ENCODE measurements around the gene CAMKK1.

CAMKK1 gene

DNA sequence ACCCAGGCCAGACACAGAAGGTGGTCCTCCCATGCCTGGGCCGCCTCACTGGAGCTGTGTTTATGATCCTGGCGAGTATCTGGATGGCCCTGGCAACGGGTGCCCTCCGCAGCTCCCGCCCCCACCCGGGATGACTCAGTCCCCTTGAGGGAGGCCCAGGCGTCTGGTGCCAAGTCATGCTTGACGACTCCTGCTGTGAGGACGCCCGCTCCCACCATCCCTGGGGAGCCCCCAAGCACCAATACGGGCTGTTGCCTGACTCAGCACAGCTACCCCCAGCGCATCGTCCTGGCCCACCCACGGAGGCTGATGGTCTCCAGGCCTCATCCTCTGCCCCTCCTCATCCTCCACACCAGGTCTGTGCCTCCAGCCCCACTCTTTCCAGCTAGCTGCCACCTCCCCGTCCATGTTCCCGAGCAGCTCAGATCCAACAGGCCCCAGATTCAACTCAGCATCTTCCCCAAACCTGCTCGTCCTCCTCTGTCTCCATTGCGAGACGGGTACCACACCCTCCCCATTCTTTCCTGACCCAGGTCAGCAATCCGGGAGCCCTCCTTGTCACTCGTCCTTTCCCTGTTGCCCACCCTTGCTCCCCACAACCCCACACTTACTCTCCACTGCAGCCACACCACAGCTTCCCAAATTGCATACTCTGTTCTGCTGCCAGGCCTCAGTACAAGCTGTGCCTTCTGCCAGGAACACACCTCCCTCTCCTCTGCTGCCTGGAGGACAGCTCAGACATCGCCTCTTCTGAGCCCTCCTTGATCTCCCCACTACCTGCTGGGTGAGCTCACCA, 2.6 kb downstream of the CAMKK1 start:
- no peaks in the 10 kb centered on the region for H3F3A ChIP-seq (ENCODE audit: low read depth)
- H3K36me3 ChIP-seq (ENCODE audit: insufficient read depth, low read length): no peaks in the 10 kb centered on the region
- TF ChIP-seq, protein P1, sequence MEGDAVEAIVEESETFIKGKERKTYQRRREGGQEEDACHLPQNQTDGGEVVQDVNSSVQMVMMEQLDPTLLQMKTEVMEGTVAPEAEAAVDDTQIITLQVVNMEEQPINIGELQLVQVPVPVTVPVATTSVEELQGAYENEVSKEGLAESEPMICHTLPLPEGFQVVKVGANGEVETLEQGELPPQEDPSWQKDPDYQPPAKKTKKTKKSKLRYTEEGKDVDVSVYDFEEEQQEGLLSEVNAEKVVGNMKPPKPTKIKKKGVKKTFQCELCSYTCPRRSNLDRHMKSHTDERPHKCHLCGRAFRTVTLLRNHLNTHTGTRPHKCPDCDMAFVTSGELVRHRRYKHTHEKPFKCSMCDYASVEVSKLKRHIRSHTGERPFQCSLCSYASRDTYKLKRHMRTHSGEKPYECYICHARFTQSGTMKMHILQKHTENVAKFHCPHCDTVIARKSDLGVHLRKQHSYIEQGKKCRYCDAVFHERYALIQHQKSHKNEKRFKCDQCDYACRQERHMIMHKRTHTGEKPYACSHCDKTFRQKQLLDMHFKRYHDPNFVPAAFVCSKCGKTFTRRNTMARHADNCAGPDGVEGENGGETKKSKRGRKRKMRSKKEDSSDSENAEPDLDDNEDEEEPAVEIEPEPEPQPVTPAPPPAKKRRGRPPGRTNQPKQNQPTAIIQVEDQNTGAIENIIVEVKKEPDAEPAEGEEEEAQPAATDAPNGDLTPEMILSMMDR (conservative IDR thresholded peaks at IDR 0.05; ENCODE audit: low read length): no peak
- no peak for TF ChIP-seq EZH2phosphoT487 (IDR thresholded peaks at IDR 0.05; ENCODE audit: borderline replicate concordance)
- H3K79me2 ChIP-seq (ENCODE audit: insufficient read depth, low read length): no peaks in the 10 kb centered on the region
- no peaks in the 10 kb centered on the region for H3K27me3 ChIP-seq (ENCODE audit: insufficient read depth, low read length, poor library complexity, severe bottlenecking)
- H4K20me1 ChIP-seq (ENCODE audit: insufficient read depth, low read length, poor library complexity, severe bottlenecking): no peaks in the 10 kb centered on the region
- no peak overlapping the region for H2AFZ ChIP-seq (ENCODE audit: low read length)
- no peaks in the 10 kb centered on the region for H3K9me3 ChIP-seq (ENCODE audit: insufficient read depth, low read depth, low read length)
- H3K4me1 ChIP-seq (ENCODE audit: insufficient read depth, low read length, poor library complexity, severe bottlenecking): peaks cover 21% of the 10 kb centered on the region
- no peaks in the 10 kb centered on the region for H3K9me2 ChIP-seq (replicated peaks; ENCODE audit: low read depth, low read length)
- H3K9ac ChIP-seq (ENCODE audit: low read depth, low read length, poor library complexity, severe bottlenecking): no peak overlapping the region
- no peak overlapping the region for H3K4me2 ChIP-seq (ENCODE audit: low read depth, low read length, poor library complexity, severe bottlenecking)
- no peak overlapping the region for H3K4me3 ChIP-seq (ENCODE audit: low read length, poor library complexity, severe bottlenecking)

DNA sequence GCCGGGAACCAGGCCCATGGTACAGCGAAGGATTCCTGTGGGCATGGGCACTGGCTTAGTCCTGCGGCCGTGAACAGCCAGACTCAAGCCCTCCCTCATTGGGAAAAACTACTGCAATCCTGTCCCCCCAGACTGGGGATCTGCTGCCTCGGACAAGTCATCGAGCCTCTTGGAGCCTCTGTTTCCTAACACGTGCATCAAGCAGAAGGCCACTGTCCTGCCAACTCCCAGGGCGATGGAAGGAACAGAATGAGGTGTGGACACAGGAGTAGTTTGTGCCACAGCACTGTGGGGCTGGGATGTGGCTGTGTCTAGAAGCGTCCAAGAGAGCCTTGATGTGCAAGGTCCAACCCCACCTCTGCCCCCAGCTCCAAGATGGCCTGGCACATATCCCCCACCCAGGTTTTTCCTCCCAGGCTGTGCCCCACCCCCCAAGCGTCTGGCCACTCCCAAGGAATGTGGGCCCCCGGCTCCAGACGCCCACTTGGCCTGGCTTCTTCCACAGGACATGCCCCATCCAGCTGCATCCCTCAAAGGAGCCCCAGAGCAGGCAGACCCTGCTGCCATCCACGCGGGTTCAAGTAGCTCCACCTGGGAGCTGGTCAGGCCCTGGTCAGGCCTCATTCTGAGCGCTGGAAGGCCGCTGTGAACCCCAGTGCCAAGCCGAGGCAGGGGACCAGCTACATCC, 3.4 kb downstream of the CAMKK1 start:
- Histone ChIP-seq H3K79me2 (ENCODE audit: insufficient read depth, low read length) (no peaks in the 10 kb centered on the region), H3K9ac (ENCODE audit: low read depth, low read length, poor library complexity, severe bottlenecking) (no peak overlapping the region), H3K4me3 (ENCODE audit: low read length, poor library complexity, severe bottlenecking) (no peak overlapping the region), H3K9me3 (ENCODE audit: insufficient read depth, low read depth, low read length) (no peaks in the 10 kb centered on the region), H3K4me1 (ENCODE audit: insufficient read depth, low read length, poor library complexity, severe bottlenecking) (peaks cover 21% of the 10 kb centered on the region), H2AFZ (ENCODE audit: low read length) (no peak overlapping the region), H3K4me2 (ENCODE audit: low read depth, low read length, poor library complexity, severe bottlenecking) (no peak overlapping the region), H3F3A (ENCODE audit: low read depth) (no peaks in the 10 kb centered on the region), H3K27me3 (ENCODE audit: insufficient read depth, low read length, poor library complexity, severe bottlenecking) (no peaks in the 10 kb centered on the region), H3K9me2 (replicated peaks; ENCODE audit: low read depth, low read length) (no peaks in the 10 kb centered on the region), H3K36me3 (ENCODE audit: insufficient read depth, low read length) (no peaks in the 10 kb centered on the region), H4K20me1 (ENCODE audit: insufficient read depth, low read length, poor library complexity, severe bottlenecking) (no peaks in the 10 kb centered on the region)
- TF ChIP-seq, protein P1 (conservative IDR thresholded peaks at IDR 0.05; ENCODE audit: low read length): no peak
- no peak for TF ChIP-seq EZH2phosphoT487 (IDR thresholded peaks at IDR 0.05; ENCODE audit: borderline replicate concordance)

DNA sequence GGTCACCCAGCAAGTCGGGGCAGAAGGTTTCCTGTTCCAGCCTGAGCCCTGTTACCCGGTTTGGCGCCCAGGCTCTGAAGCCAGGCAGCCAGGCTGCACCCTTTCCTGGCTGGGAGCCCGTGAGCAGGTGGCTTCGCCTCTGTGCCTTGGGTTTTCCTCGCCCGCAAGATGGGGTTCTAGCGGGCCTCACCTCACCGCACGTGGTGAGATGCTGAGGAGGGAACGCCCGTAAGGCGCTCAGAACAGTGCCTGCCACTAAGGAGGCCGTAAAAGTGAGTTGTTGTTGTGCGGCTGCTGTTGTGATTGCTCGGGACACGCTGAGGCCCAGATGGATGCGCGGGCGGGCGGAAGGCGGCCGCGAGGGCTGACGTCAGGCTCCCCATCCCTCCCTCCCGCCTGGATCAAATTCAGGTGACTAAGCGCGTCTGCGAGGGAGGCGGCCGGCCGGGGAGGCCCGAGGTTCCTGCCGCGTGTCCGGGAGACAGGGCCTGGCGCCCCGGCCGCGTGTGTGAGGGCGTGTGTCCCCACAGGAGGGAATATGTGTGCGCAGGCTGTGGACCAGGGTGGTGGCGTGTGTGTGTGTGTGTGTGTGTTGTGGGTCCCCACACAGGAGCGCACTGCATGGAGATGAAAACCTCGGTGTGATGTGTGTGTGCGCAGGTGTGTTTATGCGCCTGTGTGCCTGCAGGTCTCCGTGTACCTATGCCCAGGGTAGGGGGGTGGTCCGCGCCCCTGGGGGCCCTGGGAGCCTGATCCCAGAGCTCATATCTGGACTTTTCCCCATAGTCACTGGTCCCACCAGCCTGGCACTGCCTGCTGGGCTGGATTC, 4.3 kb downstream of the CAMKK1 start:
- Histone ChIP-seq H3K4me3 (ENCODE audit: low read length, poor library complexity, severe bottlenecking) (no peak overlapping the region), H3K4me1 (ENCODE audit: insufficient read depth, low read length, poor library complexity, severe bottlenecking) (peaks cover 18% of the 10 kb centered on the region), H3K79me2 (ENCODE audit: insufficient read depth, low read length) (no peaks in the 10 kb centered on the region), H3K36me3 (ENCODE audit: insufficient read depth, low read length) (no peaks in the 10 kb centered on the region), H3K9ac (ENCODE audit: low read depth, low read length, poor library complexity, severe bottlenecking) (no peak overlapping the region), H3K9me3 (ENCODE audit: insufficient read depth, low read depth, low read length) (no peaks in the 10 kb centered on the region), H3K4me2 (ENCODE audit: low read depth, low read length, poor library complexity, severe bottlenecking) (no peak overlapping the region), H2AFZ (ENCODE audit: low read length) (no peak overlapping the region), H3K9me2 (replicated peaks; ENCODE audit: low read depth, low read length) (no peaks in the 10 kb centered on the region), H3F3A (ENCODE audit: low read depth) (no peaks in the 10 kb centered on the region), H4K20me1 (ENCODE audit: insufficient read depth, low read length, poor library complexity, severe bottlenecking) (no peaks in the 10 kb centered on the region), H3K27me3 (ENCODE audit: insufficient read depth, low read length, poor library complexity, severe bottlenecking) (no peaks in the 10 kb centered on the region)
- TF ChIP-seq, protein P1 (conservative IDR thresholded peaks at IDR 0.05; ENCODE audit: low read length): no peak
- TF ChIP-seq EZH2phosphoT487 (IDR thresholded peaks at IDR 0.05; ENCODE audit: borderline replicate concordance): no peak

Data from Loucy (cell line).